A549 treated with AZD2906 at 1 μM for 4 hours (cell line): ENCODE measurements around the gene RAD51C. TPM values are rescaled to one million over a fixed set of nuclear protein-coding genes. Genes with fewer than 3 reads are reported as not detected.

ENCODE experiments used
- total RNA-seq: library from RNA; stranded (reverse); fragments of 200-300 nt; extraction: Qiagen RNA extraction; gene quantifications from 5 replicates; pipeline ENCODE4 v1.2.3, GENCODE V29; 2022

The RAD51C gene
- total RNA-seq = 49.3 to 57.2 TPM (median 55.8 TPM) in 5 replicates

DNA sequence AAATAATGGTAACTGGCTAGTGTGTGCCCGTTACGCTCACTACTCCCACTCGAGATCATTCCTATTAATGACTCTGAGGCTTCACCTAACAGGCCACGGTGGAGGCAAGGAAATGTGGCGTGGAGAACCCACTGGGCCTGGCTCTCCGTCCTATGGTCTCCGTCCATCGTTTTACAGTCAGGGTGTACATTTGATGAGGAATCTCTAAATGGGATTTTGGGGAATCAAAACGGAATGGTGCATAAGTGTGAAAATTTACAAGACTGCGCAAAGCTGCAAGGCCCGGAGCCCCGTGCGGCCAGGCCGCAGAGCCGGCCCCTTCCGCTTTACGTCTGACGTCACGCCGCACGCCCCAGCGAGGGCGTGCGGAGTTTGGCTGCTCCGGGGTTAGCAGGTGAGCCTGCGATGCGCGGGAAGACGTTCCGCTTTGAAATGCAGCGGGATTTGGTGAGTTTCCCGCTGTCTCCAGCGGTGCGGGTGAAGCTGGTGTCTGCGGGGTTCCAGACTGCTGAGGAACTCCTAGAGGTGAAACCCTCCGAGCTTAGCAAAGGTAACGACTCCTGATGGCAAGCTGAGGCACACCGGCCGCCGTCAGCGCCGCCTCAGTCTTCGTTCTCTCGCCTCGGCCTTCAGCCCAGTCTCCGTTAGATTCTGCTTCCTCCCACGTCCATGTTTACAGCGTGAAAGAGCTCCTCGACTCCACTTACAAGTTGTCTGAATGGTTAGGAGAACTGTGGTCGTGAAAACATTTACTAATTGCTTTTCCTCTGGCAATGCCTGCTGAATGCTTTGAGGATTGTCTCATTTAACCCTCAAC, at the start of gene RAD51C:
Gene RAD51C (plus strand): TSS at position 364 of the 817 bp plus-strand sequence. CDS start 42 bp downstream, at position 406.

GRCh38 chr17:58691701-58692238, 632 bp upstream of the RAD51C start, which contains the start of gene TEX14:
TSS of gene TEX14 (minus strand) at chr17:58692045. CDS start at chr17:58652001, 40,044 bp downstream.

GRCh38 chr17:58755577-58756245, 63.3 kb downstream of the RAD51C start, which contains the start of gene PPM1E:
TSS of gene PPM1E (plus strand) at chr17:58755854.

Other genes starting within 250 kb of the RAD51C start
- gene HSF5, start 204.2 kb upstream of the RAD51C start, total RNA-seq = not detected in 5 replicates
- gene MTMR4, start 178.0 kb upstream of the RAD51C start, total RNA-seq = 8.4 to 11.0 TPM (median 9.2 TPM) in 5 replicates
- gene TEX14, start 557 bp upstream of the RAD51C start, total RNA-seq = 0.22 to 0.33 TPM (median 0.32 TPM) in 5 replicates
- 0.02 to 0.06 TPM (median 0.05 TPM) in 5 replicates for gene PPM1E, start 63.3 kb downstream of the RAD51C start, total RNA-seq